HepG2 (cell line): ENCODE results near the gene KLHL33. TPM values are rescaled to one million over a fixed set of nuclear protein-coding genes. Genes with fewer than 3 reads are reported as not detected.

Experiments
- BCL6 ChIP-seq: IDR thresholded peaks from 2 replicates; pipeline ENCODE4 v1.6.1; 2016; ENCODE audit warnings: missing genetic modification reagents, missing compliant biosample characterization
- CHCHD3 ChIP-seq: sonication (generic); formaldehyde crosslinking; IDR thresholded peaks from 2 replicates; pipeline ENCODE4 v1.8.0; 2022; ENCODE audit warnings: mild to moderate bottlenecking, missing genetic modification reagents, moderate library complexity
- DNMT3B ChIP-seq: conservative IDR thresholded peaks from 2 replicates; pipeline ENCODE4 v1.6.1; 2016; ENCODE audit warnings: missing biosample characterization, control low read depth
- JUND ChIP-seq: sonication (generic); formaldehyde crosslinking; IDR thresholded peaks from 2 replicates; pipeline ENCODE4 v1.8.0; 2022; ENCODE audit warnings: mild to moderate bottlenecking, missing genetic modification reagents
- KLF13 ChIP-seq: sonication (generic); formaldehyde crosslinking; IDR thresholded peaks from 2 replicates; pipeline ENCODE4 v1.4.0; 2020; ENCODE audit warnings: mild to moderate bottlenecking, missing genetic modification reagents
- MTF1 ChIP-seq: sonication (generic); formaldehyde crosslinking; IDR thresholded peaks from 2 replicates; pipeline ENCODE4 v1.5.0; 2020; ENCODE audit warnings: missing genetic modification reagents
- NFKBIZ ChIP-seq: IDR thresholded peaks from 2 replicates; pipeline ENCODE4 v1.6.1; 2018; ENCODE audit warnings: missing genetic modification reagents, missing compliant biosample characterization
- PATZ1 ChIP-seq: sonication (generic); formaldehyde crosslinking; IDR thresholded peaks from 2 replicates; pipeline ENCODE4 v1.4.0; 2020; ENCODE audit warnings: missing genetic modification reagents
- RCOR2 ChIP-seq: IDR thresholded peaks from 2 replicates; pipeline ENCODE4 v1.6.1; 2016; ENCODE audit warnings: missing biosample characterization, missing genetic modification reagents
- SIN3A ChIP-seq: IDR thresholded peaks from 2 replicates; pipeline ENCODE4 v1.6.1; 2011; ENCODE audit warnings: low read depth, mild to moderate bottlenecking, control low read depth, low read length, borderline replicate concordance
- SIN3B ChIP-seq: fragments of 150-350 bp; IDR thresholded peaks from 2 replicates; pipeline ENCODE4 v1.6.1; 2014; ENCODE audit warnings: low read length
- SRSF1 ChIP-seq: fragments of 200-400 bp; formaldehyde crosslinking; optimal IDR thresholded peaks from 2 replicates; pipeline ENCODE3; 2017; ENCODE audit warnings: mild to moderate bottlenecking, low read depth, low read length, moderate library complexity
- UBTF ChIP-seq: sonication (generic); formaldehyde crosslinking; IDR thresholded peaks from 2 replicates; pipeline ENCODE4 v1.4.0; 2020; ENCODE audit warnings: mild to moderate bottlenecking, missing genetic modification reagents
- YEATS2 ChIP-seq: sonication (generic); formaldehyde crosslinking; IDR thresholded peaks from 2 replicates; pipeline ENCODE4 v1.4.0; 2020; ENCODE audit warnings: missing genetic modification reagents, borderline replicate concordance
- ZNF160 ChIP-seq: sonication (generic); formaldehyde crosslinking; IDR thresholded peaks from 2 replicates; pipeline ENCODE4 v1.8.0; 2022; ENCODE audit warnings: mild to moderate bottlenecking, inconsistent platforms, missing genetic modification reagents
- ZNF672 ChIP-seq: sonication (generic); formaldehyde crosslinking; IDR thresholded peaks from 2 replicates; pipeline ENCODE4 v1.8.1; 2022; ENCODE audit warnings: missing genetic modification reagents
- ZNF678 ChIP-seq: sonication (generic); formaldehyde crosslinking; IDR thresholded peaks from 2 replicates; pipeline ENCODE4 v1.4.0; 2020; ENCODE audit warnings: mild to moderate bottlenecking, missing genetic modification reagents
- polyA plus RNA-seq, 8 experiments: library from polyadenylated mRNA; depleted of rRNA in 3 of 8; stranded (reverse) in 7 of 8; unstranded in 1 of 8; fragments of >200 nt; fragmentation: Illumina TruSeq in 4 of 8; extraction: Trizol in 4 of 8; gene quantifications; 2 replicates each; pipeline versions ENCODE4 v1.2.1 to v1.2.3, GENCODE V29; 2011 to 2016; ENCODE audit warnings: low read depth in 4 of 8, missing spikeins in 1 of 8, mixed read lengths in 1 of 8; ENCODE audit not compliant: insufficient read depth in 1 of 8
- total RNA-seq, 5 experiments: library from RNA; depleted of rRNA; stranded (reverse); fragments of >200 nt; fragmentation: Illumina TruSeq; extraction: Trizol; gene quantifications; 2 replicates each; pipeline ENCODE4 v1.2.3, GENCODE V29; 2016; ENCODE audit warnings: low read depth in 1 of 5
- TF ChIP-seq, protein P1 (sequence below): sonication (generic); formaldehyde crosslinking; conservative IDR thresholded peaks from 2 replicates; pipeline ENCODE4 v1.4.0; 2020; ENCODE audit warnings: missing genetic modification reagents
- TF ChIP-seq, protein P2 (sequence below): IDR thresholded peaks from 2 replicates; pipeline ENCODE4 v1.4.0; 2020; ENCODE audit warnings: mild to moderate bottlenecking, missing genetic modification reagents

The KLHL33 gene
- total and polyA plus RNA-seq, 2 of the 13 experiments (the other 11 are each of a cell fraction or from before 2014, with no cell fraction given): not detected

GRCh38 chr14:20454516-20455354 lies 18.8 kb upstream of the KLHL33 start, which contains the start of the genes APEX1 and OSGEP (continued):
- TF ChIP-seq PATZ1: peak; percentile 64
- no peak for TF ChIP-seq ZNF672
- peak; percentile 98 for TF ChIP-seq SIN3A
- TF ChIP-seq MTF1 (CRISPR knock-in tag): no peak
- peak; percentile 71 for TF ChIP-seq JUND (CRISPR knock-in tag)
- TF ChIP-seq BCL6 (CRISPR knock-in tag): peak; percentile 66
- TF ChIP-seq RCOR2: peak; percentile 30; the same call in 1 of the 2 replicates
- TF ChIP-seq ZNF160 (CRISPR knock-in tag): no peak; the same call in 1 of the 2 replicates
- no peak for TF ChIP-seq NFKBIZ
- no peak; the same call in 1 of the 2 replicates for TF ChIP-seq KLF13 (CRISPR knock-in tag)
- TF ChIP-seq, protein P1, sequence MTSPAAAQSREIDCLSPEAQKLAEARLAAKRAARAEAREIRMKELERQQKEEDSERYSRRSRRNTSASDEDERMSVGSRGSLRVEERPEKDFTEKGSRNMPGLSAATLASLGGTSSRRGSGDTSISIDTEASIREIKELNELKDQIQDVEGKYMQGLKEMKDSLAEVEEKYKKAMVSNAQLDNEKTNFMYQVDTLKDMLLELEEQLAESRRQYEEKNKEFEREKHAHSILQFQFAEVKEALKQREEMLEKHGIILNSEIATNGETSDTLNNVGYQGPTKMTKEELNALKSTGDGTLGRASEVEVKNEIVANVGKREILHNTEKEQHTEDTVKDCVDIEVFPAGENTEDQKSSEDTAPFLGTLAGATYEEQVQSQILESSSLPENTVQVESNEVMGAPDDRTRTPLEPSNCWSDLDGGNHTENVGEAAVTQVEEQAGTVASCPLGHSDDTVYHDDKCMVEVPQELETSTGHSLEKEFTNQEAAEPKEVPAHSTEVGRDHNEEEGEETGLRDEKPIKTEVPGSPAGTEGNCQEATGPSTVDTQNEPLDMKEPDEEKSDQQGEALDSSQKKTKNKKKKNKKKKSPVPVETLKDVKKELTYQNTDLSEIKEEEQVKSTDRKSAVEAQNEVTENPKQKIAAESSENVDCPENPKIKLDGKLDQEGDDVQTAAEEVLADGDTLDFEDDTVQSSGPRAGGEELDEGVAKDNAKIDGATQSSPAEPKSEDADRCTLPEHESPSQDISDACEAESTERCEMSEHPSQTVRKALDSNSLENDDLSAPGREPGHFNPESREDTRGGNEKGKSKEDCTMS (CRISPR knock-in tag): no peak
- TF ChIP-seq, protein P2, sequence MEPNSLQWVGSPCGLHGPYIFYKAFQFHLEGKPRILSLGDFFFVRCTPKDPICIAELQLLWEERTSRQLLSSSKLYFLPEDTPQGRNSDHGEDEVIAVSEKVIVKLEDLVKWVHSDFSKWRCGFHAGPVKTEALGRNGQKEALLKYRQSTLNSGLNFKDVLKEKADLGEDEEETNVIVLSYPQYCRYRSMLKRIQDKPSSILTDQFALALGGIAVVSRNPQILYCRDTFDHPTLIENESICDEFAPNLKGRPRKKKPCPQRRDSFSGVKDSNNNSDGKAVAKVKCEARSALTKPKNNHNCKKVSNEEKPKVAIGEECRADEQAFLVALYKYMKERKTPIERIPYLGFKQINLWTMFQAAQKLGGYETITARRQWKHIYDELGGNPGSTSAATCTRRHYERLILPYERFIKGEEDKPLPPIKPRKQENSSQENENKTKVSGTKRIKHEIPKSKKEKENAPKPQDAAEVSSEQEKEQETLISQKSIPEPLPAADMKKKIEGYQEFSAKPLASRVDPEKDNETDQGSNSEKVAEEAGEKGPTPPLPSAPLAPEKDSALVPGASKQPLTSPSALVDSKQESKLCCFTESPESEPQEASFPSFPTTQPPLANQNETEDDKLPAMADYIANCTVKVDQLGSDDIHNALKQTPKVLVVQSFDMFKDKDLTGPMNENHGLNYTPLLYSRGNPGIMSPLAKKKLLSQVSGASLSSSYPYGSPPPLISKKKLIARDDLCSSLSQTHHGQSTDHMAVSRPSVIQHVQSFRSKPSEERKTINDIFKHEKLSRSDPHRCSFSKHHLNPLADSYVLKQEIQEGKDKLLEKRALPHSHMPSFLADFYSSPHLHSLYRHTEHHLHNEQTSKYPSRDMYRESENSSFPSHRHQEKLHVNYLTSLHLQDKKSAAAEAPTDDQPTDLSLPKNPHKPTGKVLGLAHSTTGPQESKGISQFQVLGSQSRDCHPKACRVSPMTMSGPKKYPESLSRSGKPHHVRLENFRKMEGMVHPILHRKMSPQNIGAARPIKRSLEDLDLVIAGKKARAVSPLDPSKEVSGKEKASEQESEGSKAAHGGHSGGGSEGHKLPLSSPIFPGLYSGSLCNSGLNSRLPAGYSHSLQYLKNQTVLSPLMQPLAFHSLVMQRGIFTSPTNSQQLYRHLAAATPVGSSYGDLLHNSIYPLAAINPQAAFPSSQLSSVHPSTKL (CRISPR knock-in tag): peak; percentile 25
- TF ChIP-seq UBTF (CRISPR knock-in tag): peak; percentile 91
- TF ChIP-seq DNMT3B (CRISPR knock-in tag): 0 out of 2 replicates have a peak, but pooled peaks have one; percentile 54
- TF ChIP-seq ZNF678 (CRISPR knock-in tag): no peak
- peak; percentile 73; the same call in 1 of the 2 replicates for TF ChIP-seq SIN3B
- no peak; the same call in 1 of the 2 replicates for TF ChIP-seq CHCHD3 (CRISPR knock-in tag)
- peak; percentile 98 for TF ChIP-seq YEATS2 (CRISPR knock-in tag)
- TF ChIP-seq SRSF1: peak; percentile 83
